Stimulated activated CD4-positive, alpha-beta T cell treated with anti-CD3 and anti-CD28 coated beads, Interleukin-15, amount 100 ng/mL, for 1 hour (primary cell): ENCODE results near the gene CNTN4.
A peak's percentile ranks its signal among the peaks of the same experiment; 100 is the strongest.
"Not testable (repeated sequence)": the region's sequence is repeated elsewhere in the genome, so short reads cannot be mapped to it uniquely, and the experiment has no call there.

Source experiments
- DNase-seq, 2 donors: peaks; one replicate each; pipeline ENCODE4 v3.0.0-alpha.2; 2020; ENCODE audit warnings: low read depth in 1 of 2, low spot score in 1 of 2

The CNTN4 gene

GRCh38 chr3:2098398-2099027 is at the start of gene CNTN4:
Gene CNTN4 (plus strand): TSS chr3:2098866.
- peak in 1 of 2 donors; percentile 0 for DNase-seq

- DNase-seq, result no peak
Observed at GRCh38 chr3:2061360-2061759, 37.3 kb upstream of the CNTN4 start.

DNA sequence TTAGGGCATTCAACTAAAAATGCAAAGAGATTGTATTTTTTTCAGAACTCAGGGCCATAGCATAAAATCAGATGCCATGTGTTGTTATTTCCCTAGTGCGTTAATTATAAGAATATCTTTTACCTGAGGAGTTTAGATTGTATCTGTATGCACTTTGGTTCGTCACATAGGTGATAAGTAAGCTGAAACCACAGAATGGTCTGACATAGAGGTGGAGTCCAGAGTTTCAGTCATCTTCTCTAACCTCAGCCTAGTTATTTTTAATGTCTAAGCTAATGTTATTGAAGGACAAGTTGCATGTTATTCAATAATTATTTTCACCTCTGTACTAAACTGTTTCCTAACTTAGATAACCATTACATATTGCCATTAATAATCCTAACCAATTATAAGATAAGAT is 27.1 kb upstream of the CNTN4 start:
- no peak for DNase-seq

- DNase-seq, result no peak
Observed at GRCh38 chr3:2078821-2079220, 19.8 kb upstream of the CNTN4 start.

DNA sequence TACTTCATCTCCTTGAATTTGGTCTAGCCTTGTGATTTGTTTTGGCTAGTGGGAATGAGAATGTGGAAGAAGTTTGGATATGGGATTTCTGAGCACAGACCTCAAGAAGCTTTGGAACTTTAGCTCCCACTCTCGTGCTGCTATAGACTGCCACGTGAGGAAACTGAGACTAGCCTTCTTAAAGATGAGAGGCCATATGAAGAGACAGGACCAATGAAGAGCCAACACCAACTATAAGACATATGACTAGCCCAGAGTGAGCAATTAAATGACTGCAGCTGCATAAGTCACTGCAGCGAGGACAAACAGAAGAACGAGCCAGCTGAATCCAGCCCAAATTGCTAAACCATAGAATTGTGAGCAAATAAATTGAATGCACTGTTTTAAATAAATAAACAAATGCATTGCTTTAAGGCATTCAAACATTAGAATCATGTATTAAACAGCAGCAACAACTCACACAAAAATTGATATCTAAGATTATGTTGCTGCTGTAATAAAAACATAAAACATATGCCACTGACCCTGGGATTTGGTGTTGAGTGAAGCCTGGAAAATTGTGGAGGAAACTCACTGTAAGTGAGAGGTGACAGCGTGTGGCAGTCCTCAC is 15.7 kb upstream of the CNTN4 start:
- DNase-seq, result no peak

DNA sequence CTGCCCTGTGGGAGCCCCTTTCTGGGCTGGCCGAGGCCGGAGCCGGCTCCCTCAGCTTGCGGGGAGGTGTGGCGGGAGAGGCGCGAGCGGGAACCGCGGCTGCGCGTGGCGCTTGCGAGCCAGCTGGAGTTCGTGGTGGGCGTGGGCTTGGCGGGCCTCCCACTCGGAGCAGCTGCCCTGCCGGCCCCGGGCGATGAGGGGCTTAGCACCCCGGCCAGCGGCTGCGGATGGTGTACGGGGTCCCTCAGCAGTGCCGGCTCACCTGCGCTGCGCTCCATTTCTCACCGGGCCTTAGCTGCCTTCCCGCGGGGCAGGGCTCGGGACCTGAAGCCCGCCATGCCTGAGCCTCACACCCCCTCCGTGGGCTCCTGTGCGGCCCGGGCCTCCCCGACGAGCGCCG is 15.1 kb upstream of the CNTN4 start:
- DNase-seq, result not testable (repeated sequence)

DNA sequence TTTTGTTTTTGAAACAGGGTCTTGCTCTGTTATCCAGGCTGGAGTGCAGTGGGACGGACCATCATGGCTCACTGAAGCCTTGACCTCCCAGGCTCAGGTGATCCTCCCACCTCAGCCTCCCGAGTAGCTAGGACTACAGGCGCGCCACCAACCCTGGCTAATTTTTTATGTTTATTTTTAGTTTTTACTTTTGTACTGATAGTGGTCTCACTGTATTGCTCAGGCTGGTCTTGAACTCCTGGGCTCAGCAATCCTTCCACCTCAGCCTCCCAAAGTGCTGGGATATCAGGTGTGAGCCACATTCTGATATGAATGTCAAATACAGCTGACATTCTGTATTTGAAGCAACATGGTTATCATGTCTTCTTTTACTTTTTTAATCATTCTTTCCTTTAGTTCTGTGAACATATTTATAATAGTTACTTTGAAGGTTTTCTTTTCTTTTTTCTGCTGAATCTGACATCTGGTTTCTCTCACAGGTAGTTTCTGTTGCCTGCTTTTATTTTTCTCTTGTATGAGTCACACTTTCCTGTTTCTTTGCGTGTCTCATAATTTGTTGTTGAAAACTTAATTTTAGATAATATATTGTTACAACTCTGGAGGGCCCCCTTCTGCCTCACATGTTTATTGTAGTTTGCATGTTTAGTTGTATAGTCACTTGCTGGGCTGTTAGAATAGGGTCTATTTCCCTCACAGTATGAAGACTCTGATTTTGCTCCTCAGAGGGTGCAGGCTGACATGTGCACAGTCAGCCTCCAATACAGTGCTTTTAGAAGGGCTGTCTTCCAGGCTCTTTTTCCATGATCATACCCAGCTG is 8.4 kb upstream of the CNTN4 start:
- no peak for DNase-seq

- DNase-seq, result no peak
Observed at GRCh38 chr3:2092758-2093157, 5.9 kb upstream of the CNTN4 start.

- DNase-seq, result no peak
Observed at GRCh38 chr3:2094941-2095340, 3.7 kb upstream of the CNTN4 start.

GRCh38 chr3:2096216-2096615 is 2.5 kb upstream of the CNTN4 start:
- no peak for DNase-seq

DNA sequence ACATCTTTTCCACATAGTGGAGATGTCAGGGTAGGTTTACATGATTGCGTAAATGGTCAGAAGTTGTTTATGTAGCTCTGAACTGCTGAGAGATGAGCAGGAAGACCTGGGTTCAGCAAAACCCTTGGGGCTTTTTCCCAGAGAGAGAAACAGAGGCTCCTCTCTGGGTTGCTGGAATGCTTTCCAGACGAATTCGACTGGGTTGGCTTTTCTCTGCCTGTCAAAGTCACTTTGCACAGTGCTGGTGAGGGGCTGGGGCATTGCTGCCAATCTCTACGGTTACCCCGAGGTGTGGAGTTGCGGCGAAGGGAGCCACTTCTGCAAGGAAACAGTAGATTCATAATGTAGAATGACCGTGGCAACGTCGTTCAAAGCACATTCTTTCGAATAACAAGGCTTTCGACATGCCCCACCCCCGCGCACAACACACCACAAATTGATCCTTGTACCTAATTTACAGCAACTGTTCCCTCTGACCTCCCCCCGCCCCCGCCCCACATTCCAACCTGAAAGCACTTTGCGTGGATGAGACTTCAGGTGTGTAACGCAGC is 950 bp upstream of the CNTN4 start:
- DNase-seq, result no peak

- no peak for DNase-seq
Observed at GRCh38 chr3:2099028-2099671, 484 bp downstream of the CNTN4 start.

DNA sequence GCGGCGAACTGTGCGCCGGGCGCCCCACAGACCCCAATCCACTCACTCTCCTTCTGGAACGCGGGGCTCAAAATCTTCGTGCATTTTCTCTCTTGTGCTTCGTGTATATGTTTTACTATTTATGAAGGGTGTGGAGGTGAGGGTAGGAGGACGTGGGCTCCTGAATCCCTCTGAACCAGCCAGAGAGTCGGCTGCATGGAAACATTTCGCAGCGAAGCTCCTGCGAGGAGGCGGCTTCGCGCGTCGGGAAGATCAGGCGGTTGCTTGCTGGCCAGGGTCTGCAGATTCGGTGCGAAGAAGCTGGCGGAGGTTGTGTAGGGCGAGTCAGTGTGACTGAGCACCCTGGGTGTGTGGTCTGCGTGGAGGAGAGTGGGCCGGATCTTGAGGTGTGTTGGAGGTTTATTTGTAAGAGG is 1.1 kb downstream of the CNTN4 start:
- DNase-seq, result no peak

- no peak for DNase-seq
Observed at GRCh38 chr3:2106438-2106837, 7.8 kb downstream of the CNTN4 start.

GRCh38 chr3:2110597-2111117 is 12.0 kb downstream of the CNTN4 start:
- no peak for DNase-seq

DNA sequence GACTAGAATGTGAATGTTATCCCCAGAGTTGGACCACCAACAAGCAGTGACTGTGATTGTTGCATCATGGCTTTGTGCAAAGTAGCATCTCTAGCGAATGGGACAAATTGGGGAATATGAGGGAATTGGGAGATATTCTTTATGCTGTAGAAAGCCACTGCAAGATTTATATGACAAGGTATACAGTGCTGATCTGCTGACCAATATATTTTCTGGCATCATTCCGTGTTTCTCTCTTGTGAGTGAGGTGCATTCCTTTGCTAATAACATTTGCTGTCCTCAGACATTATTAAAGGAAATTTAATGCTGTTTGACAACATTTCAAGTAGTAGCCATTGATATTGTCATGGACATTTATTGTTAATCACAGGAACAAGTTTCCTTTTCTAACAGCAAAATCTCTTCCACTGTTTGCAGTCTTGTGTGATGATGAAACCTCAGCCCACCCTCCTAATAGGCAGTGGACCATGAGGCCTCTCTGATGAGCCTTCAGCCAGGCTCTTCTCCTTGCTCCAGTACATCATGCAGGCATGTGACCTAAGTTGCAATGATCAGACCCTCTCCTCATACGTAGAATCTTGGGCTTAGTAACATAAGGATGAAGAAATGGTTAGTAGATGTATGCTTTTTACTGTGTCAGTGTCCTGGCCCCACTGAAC is 16.1 kb downstream of the CNTN4 start:
- DNase-seq, result no peak

GRCh38 chr3:2130726-2131125 is 32.1 kb downstream of the CNTN4 start:
- no peak for DNase-seq

GRCh38 chr3:2133146-2133545 is 34.5 kb downstream of the CNTN4 start:
- DNase-seq, result no peak

- no peak for DNase-seq
Observed at GRCh38 chr3:2137651-2138050, 39.0 kb downstream of the CNTN4 start.

- no peak for DNase-seq
Observed at GRCh38 chr3:2141482-2141881, 42.8 kb downstream of the CNTN4 start.
